Measurements from ENCODE around the gene HUNK.
"Not testable (repeated sequence)": the region's sequence is repeated elsewhere in the genome, so short reads cannot be mapped to it uniquely, and the experiment has no call there.

HUNK gene

GRCh38 chr21:31871371-31871770 lies 1.4 kb upstream of the HUNK start:
- DNase-seq = not testable (repeated sequence)

- DNase-seq = no peak
These were observed 758 bp upstream of the HUNK start for GRCh38 chr21:31872072-31872451.

DNA sequence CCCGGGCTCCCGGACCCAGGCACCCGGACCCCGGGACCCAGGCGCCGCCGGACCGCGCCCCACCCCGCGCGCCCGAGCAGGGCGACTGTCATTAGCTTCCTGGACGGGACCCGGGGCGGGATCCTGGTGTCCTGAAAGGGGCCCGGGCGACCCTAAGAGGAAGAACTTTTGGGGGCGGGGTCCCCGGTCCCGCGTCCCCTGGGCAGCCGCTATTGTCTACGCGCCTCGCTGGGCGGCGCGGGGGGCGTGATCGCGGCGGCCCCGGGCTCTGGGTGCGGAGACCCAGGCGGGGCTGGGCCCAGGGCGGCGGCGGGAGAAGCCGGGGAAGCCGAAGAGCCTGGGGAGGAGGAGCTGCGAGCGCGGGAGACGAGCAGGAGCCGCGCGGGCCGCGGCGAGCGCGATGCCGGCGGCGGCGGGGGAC lies 465 bp downstream of the HUNK start:
- no peak for DNase-seq

GRCh38 chr21:31873696-31874599 lies 1.1 kb downstream of the HUNK start:
- DNase-seq = no peak

DNA sequence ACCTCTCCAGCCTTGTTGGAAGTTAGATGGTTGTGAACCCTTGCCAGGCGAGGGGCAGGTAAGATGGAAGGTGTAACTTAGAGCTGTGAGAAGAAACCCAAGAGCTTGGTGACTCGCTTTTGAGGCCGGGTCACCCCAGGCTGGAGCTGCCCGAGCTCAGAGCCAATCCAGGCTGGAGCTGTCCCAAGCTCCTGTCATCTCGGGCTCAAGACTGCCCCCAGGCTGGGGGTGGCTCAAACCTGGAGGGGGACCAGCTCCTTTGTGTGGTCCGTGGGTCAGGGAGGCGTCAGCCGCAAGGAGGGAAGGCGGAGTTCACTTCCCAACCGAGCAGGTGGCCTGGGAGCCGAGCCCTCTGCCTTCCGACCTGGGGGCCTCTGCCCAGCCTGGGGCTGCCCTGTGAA lies 2.0 kb downstream of the HUNK start:
- no peak for DNase-seq

DNA sequence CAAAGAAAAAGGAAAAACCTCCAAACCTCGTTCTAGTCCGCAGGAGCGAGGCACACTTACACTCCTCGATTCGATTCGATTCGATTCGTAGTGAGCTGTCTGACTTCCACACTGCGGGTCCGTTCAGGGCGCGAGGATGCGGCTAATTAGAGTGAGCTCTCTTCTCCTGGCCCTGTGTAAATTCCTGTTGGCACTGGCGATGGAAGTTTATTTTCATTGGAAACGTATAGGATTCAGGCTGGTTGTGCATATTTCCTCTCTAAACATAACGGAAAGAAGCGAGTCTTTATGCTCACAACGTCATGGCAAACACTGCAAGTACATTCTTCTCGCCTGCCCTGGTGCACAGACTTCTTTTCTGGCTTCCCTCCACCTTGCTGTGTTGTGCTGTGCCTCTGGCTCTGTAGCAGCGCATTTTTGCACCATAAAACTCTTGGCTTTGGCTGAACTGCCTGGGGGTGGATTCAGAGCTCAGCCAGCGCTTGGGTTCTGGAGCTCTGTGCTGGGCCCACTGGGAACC lies 2.7 kb downstream of the HUNK start:
- no peak for DNase-seq

GRCh38 chr21:31877463-31877957 lies 4.7 kb downstream of the HUNK start:
- DNase-seq = no peak

GRCh38 chr21:31878831-31879230 lies 6.0 kb downstream of the HUNK start:
- no peak for DNase-seq

DNA sequence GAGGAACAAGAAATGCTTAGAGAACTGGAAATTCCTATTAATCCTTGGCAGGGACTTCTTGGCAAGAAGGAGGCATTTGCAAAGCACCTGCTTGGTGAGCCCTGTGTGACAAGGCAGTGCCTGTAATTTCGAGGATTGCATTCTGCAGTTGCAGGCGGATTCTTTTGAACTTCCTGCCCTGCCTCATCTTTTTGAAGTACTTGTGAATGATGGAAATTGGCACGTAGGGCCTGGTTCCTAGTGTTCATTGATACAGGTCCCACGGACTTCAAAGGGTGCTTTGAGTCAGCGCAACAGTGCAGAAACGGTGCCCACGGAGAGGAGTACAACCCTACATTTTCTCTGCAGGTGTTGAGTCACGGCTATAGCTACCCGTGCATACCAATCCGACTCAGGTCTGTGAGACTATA lies 6.4 kb downstream of the HUNK start:
- DNase-seq = no peak

DNA sequence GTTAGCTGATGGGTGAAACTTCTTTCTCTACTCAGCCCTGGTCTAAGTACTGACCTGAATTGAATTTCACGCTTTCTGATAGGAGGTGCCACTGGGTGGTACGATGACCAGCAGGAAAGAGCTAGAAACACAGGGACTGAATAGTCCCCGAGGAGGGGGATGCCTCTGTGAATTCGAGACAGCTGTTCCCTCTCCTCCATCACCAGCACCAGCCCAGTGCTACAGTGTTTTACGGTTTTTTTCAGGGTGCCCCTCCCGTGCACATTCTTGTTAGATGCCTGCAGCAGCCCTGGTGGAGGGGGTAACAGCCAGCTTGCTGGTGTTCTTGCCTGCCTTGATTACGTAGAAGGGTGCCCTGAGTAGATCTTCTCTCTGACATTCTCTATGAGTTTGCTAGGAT lies 7.1 kb downstream of the HUNK start:
- DNase-seq = no peak

GRCh38 chr21:31880816-31881215 lies 8.0 kb downstream of the HUNK start:
- DNase-seq = no peak

DNA sequence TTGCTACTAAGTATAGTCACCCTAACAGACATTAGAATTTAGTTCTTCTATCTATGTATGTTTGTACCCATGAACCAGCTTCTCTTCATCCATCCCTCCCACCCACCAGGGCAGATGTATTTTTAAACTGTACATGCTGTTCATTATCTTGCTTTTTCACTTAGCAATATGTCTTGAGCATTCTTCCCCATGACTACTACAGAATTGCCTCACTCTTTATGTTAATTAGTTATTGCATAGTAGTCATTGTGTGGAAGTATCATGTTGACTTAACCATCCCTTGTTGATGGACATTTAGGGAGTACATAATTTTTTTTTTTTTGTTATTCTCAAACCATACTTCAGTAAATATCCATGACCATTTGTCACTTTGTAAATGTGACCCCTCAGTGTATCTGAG lies 9.9 kb downstream of the HUNK start:
- no peak for DNase-seq

DNA sequence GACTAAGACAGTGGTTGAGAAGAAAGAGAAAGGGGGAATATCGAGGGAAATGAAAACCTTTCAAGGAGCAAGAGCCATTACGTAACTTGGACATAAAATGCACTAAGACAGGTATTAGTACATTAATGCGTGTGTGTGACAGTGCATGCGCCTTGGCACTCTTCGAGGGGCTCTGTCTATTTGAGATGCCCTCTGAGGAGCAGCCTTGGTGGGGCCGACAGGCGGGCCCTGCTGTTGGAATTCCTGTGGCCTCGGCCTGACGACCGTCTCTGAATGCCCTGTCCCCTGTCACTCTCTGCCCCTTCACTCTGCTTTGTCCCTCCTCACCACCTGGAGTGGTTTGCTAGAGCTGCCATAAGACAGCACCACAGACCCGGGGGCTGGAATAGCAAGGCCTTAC lies 12.3 kb downstream of the HUNK start:
- no peak for DNase-seq

DNA sequence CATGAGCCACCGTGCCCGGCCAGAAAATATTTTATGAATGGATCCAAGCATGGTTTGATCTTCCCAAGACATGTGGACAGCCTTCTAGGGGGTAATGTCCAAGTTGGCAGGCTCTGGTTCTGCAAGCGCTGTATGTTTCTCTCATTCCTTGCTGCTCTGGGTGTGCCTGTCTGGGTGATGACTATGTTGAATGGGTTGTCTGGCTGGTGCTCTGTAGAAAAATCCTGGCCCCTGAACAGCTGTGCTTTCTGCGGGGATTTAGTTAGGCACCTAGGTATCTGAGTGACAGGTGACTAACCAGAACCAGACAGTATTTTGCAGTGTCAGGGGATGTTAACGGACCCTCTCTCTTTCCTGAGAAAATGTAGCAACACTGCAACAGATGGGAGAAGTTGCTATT lies 14.1 kb downstream of the HUNK start:
- no peak for DNase-seq

DNA sequence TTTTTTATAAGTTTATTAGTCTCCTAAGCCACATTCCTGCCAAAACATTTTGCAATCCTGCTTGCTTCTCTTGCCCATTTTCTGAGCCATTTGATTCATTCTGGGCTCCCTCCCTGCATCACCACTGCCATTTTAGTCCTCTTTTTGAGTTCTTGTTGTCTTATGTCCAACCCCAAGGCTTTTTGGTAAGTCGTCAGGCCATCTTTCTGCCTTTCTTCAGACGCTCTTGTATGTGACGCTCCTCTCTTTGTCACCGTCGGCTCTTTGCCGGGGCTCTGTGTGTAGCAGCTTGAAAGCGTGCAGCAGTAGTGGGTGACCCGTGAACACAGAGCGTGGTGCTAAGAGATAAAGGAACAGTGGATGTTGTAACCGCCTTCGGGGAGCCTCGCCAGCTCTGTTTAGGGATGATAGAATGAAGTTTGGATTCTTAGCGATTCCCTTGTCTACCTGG lies 14.6 kb downstream of the HUNK start:
- DNase-seq = no peak

DNA sequence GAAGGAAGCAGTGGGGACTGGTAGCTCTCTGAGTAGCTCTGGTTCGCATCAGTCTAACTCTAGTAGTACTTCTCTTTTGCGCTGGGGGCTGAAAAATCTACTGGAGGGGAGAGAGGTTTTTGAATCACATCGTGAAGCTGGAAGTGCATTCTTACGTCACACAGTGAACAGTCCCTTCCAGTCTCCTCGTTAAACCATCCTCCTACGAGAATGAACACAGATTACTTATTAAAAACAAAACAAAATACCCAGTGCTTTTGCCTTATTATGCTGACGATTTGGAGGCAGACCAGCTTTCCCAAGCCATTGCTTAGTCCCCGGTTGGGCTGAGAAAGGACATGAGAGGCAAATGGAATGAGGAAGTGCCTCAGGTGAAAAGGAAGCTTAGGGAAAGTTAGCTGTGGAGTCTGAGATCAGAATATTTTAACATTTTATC lies 16.1 kb downstream of the HUNK start:
- DNase-seq = no peak

DNA sequence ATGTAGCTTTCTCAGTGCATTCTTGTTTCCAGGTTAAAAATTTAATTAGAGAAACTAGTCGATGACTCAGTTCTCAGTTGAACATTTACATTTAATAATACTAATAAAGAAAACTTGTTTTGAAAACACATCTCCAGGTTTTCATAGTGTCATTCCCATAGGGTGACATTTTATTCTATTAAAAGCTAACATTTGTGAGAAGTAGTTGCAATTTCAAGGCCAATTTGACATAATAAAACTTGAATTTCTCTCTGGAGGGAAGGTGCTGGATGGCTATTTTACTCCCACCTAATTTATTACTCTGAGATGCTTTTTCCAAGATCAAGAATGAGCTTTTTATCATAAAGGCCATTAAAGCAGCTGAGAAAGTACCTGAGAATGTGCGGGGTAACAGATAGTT lies 16.6 kb downstream of the HUNK start:
- DNase-seq = no peak

DNA sequence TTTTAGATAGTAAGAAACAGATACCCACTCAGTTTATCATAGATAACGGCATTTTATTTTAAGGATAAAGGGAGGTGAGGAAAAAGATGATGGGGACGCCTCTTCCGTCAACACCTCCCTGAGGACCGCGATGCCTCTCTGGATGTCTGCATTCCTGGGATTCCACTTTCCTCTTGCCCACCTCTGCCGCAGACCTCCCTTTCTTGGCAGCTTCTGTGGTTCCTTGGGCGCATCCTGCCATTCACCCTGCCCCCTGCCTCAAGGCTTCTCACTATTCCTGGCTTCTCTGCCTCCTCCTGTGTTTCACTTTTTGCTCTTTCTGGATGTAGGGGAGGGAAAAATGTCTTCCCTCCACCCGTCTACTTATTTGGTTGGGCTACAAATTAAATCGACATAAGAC lies 19.9 kb downstream of the HUNK start:
- no peak for DNase-seq

GRCh38 chr21:31893851-31894415 lies 21.1 kb downstream of the HUNK start:
- no peak for DNase-seq

- DNase-seq = peak; percentile 79
These were observed 21.6 kb downstream of the HUNK start for GRCh38 chr21:31894457-31894856.

- no peak for DNase-seq
These were observed 22.4 kb downstream of the HUNK start for GRCh38 chr21:31895077-31895835.

DNA sequence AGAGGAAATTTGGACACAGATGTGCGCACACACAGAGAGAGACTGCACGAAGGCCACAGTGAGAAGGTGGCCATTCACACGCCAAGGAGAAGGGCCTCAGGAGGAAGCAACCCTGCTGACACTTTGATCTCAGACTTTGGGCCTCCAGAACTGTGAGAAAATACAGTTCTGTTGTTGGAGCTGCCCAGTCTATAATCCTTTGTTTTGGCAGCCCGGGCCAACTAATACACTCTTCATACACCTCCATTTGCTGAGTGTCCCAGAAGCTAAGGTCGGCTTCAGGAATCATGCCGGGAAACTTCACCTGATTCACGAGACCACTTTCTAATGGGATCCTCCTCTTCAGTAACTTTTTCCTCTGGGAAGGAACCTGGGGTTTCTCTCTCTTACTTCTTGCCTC lies 23.2 kb downstream of the HUNK start:
- DNase-seq = no peak

- no peak for DNase-seq
These were observed 24.5 kb downstream of the HUNK start for GRCh38 chr21:31897311-31897710.

Measured in NCI-H1436 treated with DMSO at 0.1 percent for 48 hours (cell line).